Activated CD8-positive, alpha-beta memory T cell treated with anti-CD3 and anti-CD28 coated beads for 48 hours (primary cell): ENCODE results near the gene TPD52L3.

Experiments
- DNase-seq, 3 experiments: peaks; one replicate each; pipeline ENCODE4 v3.0.0-alpha.2; 2020; ENCODE audit warnings: low read depth in 2 of 3, low spot score in 2 of 3

TPD52L3 gene

DNA sequence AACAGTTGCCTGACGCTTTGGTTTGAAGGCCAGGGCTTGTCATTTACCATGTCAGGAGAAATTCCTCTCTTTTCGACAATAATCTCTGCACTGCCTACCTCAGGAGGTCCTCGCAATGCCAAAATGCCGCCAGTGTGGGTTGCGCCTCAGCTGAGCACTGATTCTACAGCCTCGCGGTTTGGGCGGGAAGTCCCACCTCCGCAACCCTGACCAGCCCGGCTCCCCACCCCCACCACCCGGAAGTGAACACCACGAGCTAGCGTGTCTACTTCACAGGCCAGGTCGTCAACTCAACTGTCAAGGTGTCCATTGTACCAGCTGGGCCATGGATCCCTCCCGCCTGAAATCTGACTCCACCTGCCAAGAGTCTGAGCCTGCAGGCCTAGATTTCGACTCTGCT lies at the start of gene TPD52L3:
TSS of gene TPD52L3 (plus strand) at position 273 of the 400 bp plus-strand sequence. CDS start 221 bp downstream, outside the sequence.
- DNase-seq, result no peak

DNA sequence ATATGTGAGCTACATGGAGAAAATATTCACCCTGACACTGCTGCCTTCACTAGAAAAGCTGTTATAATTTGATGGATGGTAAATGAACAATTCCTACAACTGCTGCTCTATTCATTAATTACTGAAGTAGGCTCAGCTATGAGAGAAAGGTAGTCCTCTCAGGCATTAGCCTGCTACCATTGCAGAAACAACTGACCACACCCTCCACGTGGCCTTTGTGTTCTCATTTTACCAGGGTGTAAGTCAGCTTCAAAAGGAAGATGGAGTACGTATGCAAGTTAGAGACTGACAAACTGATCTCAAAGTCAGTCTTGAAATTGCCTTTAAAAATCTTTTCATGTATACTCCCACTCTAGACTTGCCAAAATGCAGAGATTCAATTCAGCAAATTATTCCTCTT lies 26.3 kb upstream of the TPD52L3 start:
- no peak for DNase-seq

DNA sequence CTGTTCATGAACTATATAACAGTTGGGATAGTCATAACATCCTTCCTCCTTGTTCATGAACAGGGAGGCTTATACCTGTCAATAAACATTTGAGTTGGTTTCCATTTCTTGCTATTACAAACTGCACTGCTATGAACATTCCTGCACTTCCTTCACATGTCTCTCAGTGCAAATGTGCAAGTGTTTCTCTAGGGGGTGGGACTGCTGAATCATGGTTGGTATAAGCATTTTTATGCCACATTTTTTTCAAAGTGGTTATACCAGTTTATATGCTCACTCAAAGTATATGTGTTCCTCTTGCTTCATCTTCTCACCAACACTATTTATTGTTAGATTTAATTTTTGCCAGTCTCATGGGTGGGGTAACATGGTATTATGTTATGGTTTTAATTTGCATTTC lies 25.8 kb upstream of the TPD52L3 start:
- no peak for DNase-seq

DNA sequence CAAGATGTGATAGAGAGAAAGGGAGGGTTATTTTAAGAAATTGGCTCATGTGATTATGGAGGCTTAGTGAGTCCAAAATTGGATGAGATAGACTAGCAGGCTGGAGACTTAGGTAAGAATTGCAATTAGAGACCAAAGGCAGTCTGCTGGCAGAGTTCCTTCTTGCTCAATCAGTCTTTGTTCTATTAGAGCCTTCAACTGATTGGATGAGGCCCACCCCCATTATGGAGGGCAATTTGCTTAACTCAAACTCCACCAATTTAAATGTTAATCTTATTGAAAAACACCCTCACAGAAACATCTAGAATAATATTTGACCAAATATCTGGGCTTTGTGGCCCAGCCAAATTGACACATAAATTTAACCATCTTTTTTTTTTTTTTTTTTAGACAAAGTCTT lies 23.9 kb upstream of the TPD52L3 start:
- DNase-seq, result no peak

DNA sequence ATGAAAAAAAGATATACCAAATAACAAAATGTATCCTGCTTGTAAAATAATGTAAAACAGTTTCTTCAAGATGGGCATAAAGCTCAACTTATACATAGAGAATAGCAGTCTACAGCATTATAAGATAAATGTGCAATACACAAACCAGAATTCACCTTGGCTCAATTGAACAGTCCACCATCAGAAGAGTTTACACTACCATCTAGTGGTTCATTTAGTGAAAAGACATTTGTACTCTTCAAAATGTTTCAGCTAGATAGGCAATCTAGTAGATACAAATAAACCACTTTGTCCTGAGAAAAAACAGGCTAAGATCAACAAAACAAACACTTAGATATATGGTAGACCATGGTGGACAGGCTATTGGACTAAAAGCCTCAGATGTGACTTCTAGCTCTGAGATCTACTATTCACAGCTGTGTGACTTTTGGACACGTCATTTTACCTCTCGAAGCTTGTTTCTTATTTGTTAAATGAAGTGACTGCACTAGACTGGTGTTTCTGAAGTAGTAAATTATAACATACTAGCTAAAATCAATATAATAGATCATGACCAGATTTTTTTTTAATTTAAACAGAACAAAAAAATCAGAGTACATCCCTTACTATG lies 22.1 kb upstream of the TPD52L3 start:
- no peak for DNase-seq

DNA sequence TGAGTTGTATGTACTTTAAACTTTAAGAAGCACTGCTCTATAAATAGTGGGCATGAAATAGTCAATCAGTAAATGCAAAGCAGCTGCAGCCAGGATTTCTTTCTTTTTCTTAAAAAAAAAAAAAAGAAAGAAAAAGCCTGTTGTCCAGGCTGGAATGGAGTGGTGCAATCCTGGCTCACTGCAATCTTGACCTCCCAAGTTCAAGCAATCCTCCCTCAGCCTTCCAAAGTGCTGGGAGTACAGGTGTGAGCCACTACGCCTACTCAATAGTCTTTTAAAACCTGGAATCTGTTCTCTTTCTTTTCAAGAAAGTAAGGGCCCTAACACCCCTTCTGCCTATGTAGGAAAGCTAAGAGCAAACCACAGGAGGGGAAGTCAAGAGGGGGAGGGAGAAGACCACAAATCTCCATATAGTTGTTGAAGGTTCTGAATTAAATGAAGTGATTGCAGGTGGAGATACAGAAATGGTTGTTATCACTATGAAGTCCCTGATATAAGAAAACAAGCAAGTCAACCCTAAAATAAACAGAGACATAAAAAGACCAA lies 20.6 kb upstream of the TPD52L3 start:
- no peak for DNase-seq

DNA sequence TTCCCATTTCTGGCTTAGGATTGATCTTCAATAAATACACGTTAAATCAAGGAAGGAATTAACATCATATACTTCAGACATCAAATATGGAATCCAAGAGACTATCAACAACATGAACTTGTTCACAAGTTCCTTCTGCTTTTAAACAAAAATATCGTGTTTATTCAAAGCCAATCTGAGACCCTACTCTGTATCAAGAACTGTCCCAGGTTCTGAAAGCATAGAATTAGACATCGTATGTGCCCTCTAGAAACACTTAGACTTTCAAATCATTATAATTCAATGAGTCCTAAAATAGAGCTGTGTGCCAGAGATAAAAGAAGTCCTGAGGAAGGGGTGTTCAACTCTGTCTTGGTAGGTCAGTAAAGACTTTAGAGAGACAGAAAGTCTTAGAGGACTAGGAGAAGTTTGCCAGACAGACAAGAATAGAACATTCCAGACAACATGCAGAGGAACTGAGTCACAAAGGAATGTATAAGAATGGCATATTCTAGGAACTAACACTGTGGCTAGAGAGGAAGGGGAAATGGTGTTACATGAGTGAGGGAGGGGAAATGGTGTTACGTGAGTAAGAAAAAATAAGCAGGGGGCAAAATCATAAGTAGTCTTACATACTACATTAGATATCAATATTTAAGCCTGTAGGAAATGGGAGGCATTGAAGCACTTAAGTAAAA lies 2.9 kb downstream of the TPD52L3 start:
- no peak for DNase-seq

DNA sequence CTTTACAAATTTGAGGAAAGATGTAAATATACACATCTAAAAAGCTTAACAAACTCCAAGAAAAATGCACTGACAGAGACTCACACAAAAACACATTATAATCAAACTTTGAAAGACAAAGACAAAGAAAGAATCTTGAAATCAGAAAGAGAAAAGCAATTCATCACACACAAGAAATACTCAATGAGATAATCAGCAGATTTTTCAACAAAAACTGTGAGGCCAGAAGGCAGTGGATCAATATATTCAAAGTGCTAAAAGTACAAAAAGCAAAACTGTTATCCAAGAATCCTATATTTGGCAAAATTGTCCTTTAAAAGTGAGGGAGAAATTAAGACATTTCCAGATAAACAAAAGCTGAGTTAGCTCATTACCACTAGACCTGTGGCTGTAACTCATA lies 6.1 kb downstream of the TPD52L3 start:
- DNase-seq, result no peak

DNA sequence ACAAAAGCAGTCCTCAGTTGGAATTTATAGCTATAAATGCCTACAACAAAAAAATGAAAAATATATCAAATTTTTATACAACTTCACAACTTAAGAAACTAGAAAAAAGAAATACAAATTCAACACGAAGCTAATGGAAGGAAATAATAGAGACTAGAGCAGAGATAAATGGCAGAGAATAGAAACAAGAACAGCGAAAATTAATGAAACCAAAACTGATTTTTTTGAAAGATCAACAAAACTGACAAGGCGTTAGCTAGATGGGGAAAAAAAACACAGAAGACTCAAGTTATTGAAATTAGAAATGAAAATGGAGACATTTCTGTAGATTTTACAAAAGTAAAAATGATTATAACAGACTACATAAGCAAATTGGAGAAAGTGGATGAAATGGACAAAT lies 20.6 kb downstream of the TPD52L3 start:
- no peak for DNase-seq

DNA sequence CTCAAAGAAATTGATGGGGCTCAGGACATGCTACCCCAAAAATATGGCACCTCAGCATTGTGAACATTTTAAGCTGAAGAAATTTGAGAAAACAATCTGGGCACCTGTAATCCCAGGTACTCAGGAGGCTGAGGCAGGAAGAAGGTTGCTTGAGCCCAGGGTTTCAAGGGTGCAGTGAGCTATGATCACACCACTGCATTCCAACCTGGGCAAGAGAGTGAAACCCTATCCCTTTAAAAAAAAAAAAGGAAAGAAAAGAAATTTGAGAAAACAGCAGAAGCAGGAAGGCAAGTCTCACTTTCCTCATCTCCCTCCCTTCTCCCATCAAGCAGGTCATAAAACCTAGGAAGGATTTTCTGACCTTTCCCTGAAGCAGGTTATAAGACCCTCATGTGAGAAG lies 23.6 kb downstream of the TPD52L3 start:
- no peak for DNase-seq

DNA sequence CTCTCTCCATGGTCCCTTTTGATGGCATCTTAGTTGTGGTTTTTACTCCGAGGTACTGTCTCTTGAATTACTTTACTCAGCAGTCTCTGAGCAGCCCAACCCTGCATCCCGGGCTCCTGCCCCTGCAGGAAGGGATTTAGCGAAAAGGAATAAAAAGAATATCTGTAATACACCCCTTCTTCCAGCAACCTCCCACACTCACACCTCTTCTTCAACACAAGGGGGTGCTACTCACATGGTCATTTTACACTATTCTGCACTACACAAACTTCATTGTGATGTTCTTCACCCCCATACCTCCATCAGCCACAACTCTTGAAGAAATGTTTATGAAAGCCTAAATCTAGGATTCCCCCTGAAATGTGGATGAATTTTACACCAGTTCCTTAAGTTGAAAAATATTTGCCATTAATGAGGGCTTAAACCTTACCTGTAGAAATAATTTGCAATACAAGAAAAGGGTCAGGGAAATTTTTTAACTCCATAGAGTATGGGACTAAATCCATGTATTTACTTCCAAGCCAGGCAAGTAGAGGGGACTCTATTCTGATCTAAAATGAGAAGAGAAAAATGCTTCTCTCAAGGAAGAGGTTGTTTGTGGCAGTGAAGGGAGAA lies 26.0 kb downstream of the TPD52L3 start:
- DNase-seq, result peak in 1 of 3 experiments; percentile 2

DNA sequence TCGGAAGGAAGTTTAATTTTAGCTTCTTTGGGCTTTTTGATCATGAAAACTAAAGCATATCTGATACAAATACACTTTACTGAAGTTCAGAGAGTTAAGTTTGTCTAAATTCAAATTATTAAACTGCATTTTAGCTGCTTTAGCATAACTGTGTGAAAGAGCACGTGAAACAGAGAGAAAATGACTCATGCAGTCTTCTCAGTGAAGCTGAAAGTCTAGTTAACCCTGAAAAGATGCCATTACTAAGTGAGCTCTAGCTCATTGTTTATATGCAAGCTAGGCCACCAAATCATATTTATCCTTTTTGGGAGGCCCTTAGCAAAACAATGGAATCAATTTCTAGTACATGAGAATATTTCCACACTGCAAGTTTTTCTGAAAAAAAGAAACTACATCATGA lies 27.6 kb downstream of the TPD52L3 start:
- DNase-seq, result no peak

DNA sequence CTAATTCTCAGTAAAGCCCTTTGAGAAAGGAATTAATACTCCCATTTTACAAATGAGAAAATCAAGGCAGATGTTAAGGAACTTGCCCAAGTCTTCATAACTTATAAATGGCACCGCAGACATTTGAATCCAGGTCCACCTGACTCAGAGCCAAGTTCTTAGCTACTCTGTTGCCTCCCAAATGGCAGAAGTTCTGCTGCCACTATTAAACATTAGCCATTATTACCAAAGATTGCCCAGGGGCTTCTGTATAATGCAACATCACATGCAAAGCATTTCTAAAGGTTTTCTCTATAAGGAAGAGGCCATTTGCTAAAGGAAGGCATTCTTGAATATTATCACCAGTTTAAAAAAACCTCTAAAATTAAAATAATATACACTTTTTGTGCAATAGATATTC lies 28.3 kb downstream of the TPD52L3 start:
- DNase-seq, result no peak

DNA sequence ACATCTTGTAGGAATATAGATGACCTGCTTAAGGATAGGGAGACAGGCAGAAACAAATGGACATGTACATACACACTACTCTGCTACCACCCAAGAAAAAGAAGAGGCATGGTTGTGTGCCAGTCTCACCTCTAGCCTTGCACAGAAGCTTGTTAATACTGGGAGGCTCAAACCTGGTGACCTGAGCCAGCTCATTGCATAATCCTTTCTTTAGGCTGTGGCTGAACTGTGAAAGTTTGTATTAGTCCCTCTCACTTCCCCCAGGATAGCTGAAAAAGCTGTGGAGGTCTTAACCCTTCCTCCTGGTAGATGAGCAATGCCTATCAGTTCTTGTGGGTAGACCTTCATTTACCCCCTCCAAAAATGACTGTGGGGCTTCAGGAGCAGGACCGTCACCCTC lies 28.7 kb downstream of the TPD52L3 start:
- DNase-seq, result no peak

DNA sequence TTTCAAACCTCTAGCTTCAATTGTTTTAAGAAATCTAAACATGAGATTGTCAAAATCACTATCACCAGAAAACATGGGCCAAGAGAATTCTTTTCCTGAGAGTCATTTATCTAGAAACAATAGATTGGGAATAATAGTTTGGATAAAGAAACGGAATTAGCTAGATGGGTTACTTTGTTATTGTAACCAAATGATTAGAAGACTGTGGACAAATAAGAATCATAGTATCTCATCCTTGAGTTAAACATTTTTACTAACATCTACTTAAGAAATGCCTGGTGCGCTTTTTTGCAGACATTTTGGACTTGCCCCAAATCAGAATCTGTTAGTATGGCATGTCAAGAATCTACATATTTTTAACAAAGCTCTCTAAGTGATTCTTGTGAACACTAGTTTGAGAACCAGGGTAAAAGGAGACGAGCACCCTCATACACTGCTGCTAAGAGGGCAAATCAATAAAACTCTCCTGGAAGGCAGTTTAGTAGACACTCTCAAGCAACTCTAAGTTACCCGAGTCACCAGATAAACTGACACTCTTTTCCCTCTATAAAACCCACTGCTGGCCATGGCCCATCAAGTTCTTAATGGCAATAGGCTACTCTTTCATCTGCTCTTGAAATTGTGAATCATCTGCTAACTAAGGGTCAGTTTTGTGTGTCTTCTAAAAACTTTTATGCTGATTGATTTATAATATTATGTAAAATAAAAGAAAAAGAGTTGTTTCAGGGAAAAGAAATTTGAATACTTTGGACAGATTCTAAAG lies 39.1 kb downstream of the TPD52L3 start:
- DNase-seq, result no peak

DNA sequence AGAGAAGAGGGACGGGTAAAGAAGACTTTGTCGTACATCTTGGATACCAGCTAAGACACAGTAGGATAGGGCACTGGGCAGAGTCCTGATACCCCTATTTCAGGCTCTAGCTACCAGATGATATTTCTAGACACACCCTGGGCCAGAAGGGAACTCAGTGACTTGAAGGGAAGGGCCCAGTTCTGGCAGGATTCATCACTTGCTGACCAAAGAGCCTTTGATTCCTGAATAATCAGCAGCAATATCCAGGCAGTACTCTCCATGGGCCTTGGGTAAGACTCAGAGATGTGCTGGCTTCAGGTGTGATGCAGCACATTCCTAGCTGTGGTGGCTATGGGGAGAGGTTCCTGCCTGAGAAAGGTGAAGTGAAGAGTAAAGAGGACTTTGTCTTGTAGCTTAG lies 40.7 kb downstream of the TPD52L3 start:
- no peak for DNase-seq
